ENCODE measurements around the gene COPG2. TPM values are rescaled to one million over a fixed set of nuclear protein-coding genes. Genes with fewer than 3 reads are reported as not detected.

The COPG2 gene
- total RNA-seq, 1 experiment from 2014 or later = 17.6 TPM

DNA sequence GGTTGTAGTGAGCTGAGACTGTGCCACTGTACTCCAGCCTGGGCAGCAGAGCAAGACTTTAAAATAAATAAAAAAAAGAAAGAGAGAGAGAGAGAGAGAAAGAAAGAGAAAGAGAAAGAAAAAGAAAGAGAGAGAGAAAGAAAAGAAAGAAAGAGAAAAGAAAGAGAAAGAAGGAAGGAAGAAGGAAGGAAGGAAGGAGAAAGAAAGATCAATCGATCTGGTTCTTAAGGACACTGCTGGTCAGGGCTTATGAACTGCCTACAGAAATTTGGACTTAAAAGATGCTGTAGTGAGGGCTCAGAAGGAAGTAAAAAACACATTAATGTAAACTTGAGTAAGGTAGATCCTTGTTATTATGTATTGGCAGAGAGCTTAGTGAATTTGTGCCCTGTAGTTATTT is 62.4 kb downstream of the COPG2 start:
- intact Hi-C loops (cut with micrococcal nuclease; ENCODE audit: unreplicated experiment) = no loop called here
- no peak for DNase-seq (ENCODE audit: low spot score)
- Histone ChIP-seq H3K27ac (ENCODE audit: low read depth, low read length, poor library complexity, severe bottlenecking) (no peak overlapping the region), H3K4me1 (ENCODE audit: insufficient read depth, low read length, poor library complexity, severe bottlenecking) (no peaks in the 10 kb centered on the region), H3K9me3 (ENCODE audit: low read depth, low read length, poor library complexity, severe bottlenecking) (no peaks in the 10 kb centered on the region), H3K36me3 (ENCODE audit: insufficient read depth, low read length, poor library complexity, severe bottlenecking) (peaks cover 4% of the 10 kb centered on the region), H3K27me3 (replicated peaks; ENCODE audit: insufficient read depth, low read depth, low read length, poor library complexity) (no peaks in the 10 kb centered on the region), H3K4me3 (ENCODE audit: low read depth, low read length, poor library complexity, severe bottlenecking) (no peak overlapping the region)
- TF ChIP-seq CTCF (conservative IDR thresholded peaks at IDR 0.05; ENCODE audit: low read depth, low read length) (no peak), EZH2 (IDR thresholded peaks at IDR 0.05; ENCODE audit: borderline replicate concordance, low read depth, low read length, poor library complexity, severe bottlenecking) (no peak)
- ChIA-PET CTCF (no interaction called here), POLR2A (ENCODE audit: low non-redundant PET) (no interaction called here)
- BruUV-seq (replicated peaks) = no TSS peak

DNA sequence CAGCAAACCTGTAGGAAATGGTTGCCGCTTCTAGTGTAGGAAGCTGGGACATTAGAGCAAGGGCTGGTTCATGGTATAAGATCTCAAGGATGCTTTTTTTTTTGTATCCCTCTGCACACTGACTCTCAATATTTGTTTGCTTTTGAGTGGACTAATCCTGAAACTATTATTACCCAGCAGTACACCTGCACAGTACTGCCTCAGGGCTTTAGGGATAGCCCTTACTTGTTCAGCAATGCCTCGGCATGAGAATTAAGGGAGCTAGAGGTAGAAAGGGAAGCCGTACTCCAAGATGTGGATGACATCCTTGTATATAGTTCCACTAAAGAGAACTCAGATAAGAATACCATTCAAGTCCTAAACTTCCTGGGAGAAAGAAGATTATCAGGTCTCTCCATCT is 70.5 kb downstream of the COPG2 start:
- POLR2A ChIA-PET (ENCODE audit: low non-redundant PET) = no interaction called here
- CTCF ChIA-PET = no interaction called here

GRCh38 chr7:130595986-130596385 is 72.6 kb downstream of the COPG2 start:
- intact Hi-C loops (cut with micrococcal nuclease; ENCODE audit: unreplicated experiment) = no loop called here
- BruUV-seq (replicated peaks) = no TSS peak
- Histone ChIP-seq H3K27ac (ENCODE audit: low read depth, low read length, poor library complexity, severe bottlenecking) (no peak overlapping the region), H3K9me3 (ENCODE audit: low read depth, low read length, poor library complexity, severe bottlenecking) (no peaks in the 10 kb centered on the region), H3K27me3 (replicated peaks; ENCODE audit: insufficient read depth, low read depth, low read length, poor library complexity) (no peaks in the 10 kb centered on the region), H3K4me3 (ENCODE audit: low read depth, low read length, poor library complexity, severe bottlenecking) (no peak overlapping the region), H3K36me3 (ENCODE audit: insufficient read depth, low read length, poor library complexity, severe bottlenecking) (no peaks in the 10 kb centered on the region), H3K4me1 (ENCODE audit: insufficient read depth, low read length, poor library complexity, severe bottlenecking) (no peaks in the 10 kb centered on the region)
- DNase-seq (ENCODE audit: low spot score) = no peak
- ChIA-PET POLR2A (ENCODE audit: low non-redundant PET) (no interaction called here), CTCF (no interaction called here)
- TF ChIP-seq EZH2 (IDR thresholded peaks at IDR 0.05; ENCODE audit: borderline replicate concordance, low read depth, low read length, poor library complexity, severe bottlenecking) (no peak), CTCF (conservative IDR thresholded peaks at IDR 0.05; ENCODE audit: low read depth, low read length) (no peak)

More for the DNA sequence above, 70.5 kb downstream of the COPG2 start:
- no peaks in the 10 kb centered on the region for H3K36me3 ChIP-seq (ENCODE audit: insufficient read depth, low read length, poor library complexity, severe bottlenecking)
- H3K9me3 ChIP-seq (ENCODE audit: low read depth, low read length, poor library complexity, severe bottlenecking) = no peaks in the 10 kb centered on the region
- H3K27ac ChIP-seq (ENCODE audit: low read depth, low read length, poor library complexity, severe bottlenecking) = no peak overlapping the region
- no peak overlapping the region for H3K4me3 ChIP-seq (ENCODE audit: low read depth, low read length, poor library complexity, severe bottlenecking)
- no peak for DNase-seq (ENCODE audit: low spot score)
- no peak for TF ChIP-seq EZH2 (IDR thresholded peaks at IDR 0.05; ENCODE audit: borderline replicate concordance, low read depth, low read length, poor library complexity, severe bottlenecking)
- no peak for TF ChIP-seq CTCF (conservative IDR thresholded peaks at IDR 0.05; ENCODE audit: low read depth, low read length)
- no peaks in the 10 kb centered on the region for H3K27me3 ChIP-seq (replicated peaks; ENCODE audit: insufficient read depth, low read depth, low read length, poor library complexity)
- no peaks in the 10 kb centered on the region for H3K4me1 ChIP-seq (ENCODE audit: insufficient read depth, low read length, poor library complexity, severe bottlenecking)
- BruUV-seq (replicated peaks) = no TSS peak
- intact Hi-C loops (cut with micrococcal nuclease; ENCODE audit: unreplicated experiment) = no loop called here
